DND-41 (cell line): Measurements from ENCODE around the gene HHLA2.
"Not testable (repeated sequence)": the region's sequence is repeated elsewhere in the genome, so short reads cannot be mapped to it uniquely, and the experiment has no call there.

Experiments used
- ATAC-seq: fragments of 200-7000 bp; cut with Tn5 transposase; 3 replicates; pipeline ENCODE4 v1.9.1; 2021; ENCODE audit warnings: low read depth; ENCODE audit not compliant: insufficient read depth
- DNase-seq: peaks from one replicate; pipeline ENCODE4 v3.0.0-alpha.2; 2020
- H2AFZ ChIP-seq: 2 replicates; pipeline ENCODE4 v1.6.0; 2012; ENCODE audit warnings: low read depth, low read length
- H3K27ac ChIP-seq: 2 replicates; pipeline ENCODE4 v1.5.1; 2012; ENCODE audit warnings: low read length, inconsistent platforms
- H3K27me3 ChIP-seq: fragments of 200-600 bp; sonication (generic); 2 replicates; pipeline ENCODE4 v1.6.0; 2012; ENCODE audit warnings: low read length, mild to moderate bottlenecking, inconsistent platforms; ENCODE audit not compliant: insufficient read depth, poor library complexity
- H3K36me3 ChIP-seq: 2 replicates; pipeline ENCODE4 v1.5.1; 2012; ENCODE audit warnings: low read length, inconsistent platforms; ENCODE audit not compliant: insufficient read depth
- H3K4me1 ChIP-seq: 2 replicates; pipeline ENCODE4 v1.5.1; 2012; ENCODE audit warnings: mild to moderate bottlenecking, low read length; ENCODE audit not compliant: insufficient read depth
- H3K4me2 ChIP-seq: 2 replicates; pipeline ENCODE4 v1.6.0; 2012; ENCODE audit warnings: mild to moderate bottlenecking, moderate library complexity, low read length, inconsistent platforms; ENCODE audit not compliant: insufficient read depth
- H3K4me3 ChIP-seq, 2 experiments: fragments of 200-600 bp in 1 of 2; shearing (Covaris generic) in 1 of 2; 2 replicates each; pipeline ENCODE4 v1.5.1; 2012 to 2016; ENCODE audit warnings: inconsistent platforms in 2 of 2, low read length in 2 of 2, mild to moderate bottlenecking in 2 of 2, low read depth in 1 of 2, moderate library complexity in 1 of 2
- H3K79me2 ChIP-seq: 2 replicates; pipeline ENCODE4 v1.6.0; 2012; ENCODE audit warnings: low read length, inconsistent platforms; ENCODE audit not compliant: insufficient read depth
- H3K9ac ChIP-seq: 2 replicates; pipeline ENCODE4 v1.6.0; 2012; ENCODE audit warnings: low read depth, mild to moderate bottlenecking, inconsistent platforms, low read length, moderate library complexity
- H3K9me3 ChIP-seq: 2 replicates; pipeline ENCODE4 v1.5.1; 2012; ENCODE audit warnings: low read length, moderate library complexity, mild to moderate bottlenecking, inconsistent platforms; ENCODE audit not compliant: insufficient read depth, severe bottlenecking
- H4K20me1 ChIP-seq: 2 replicates; pipeline ENCODE4 v1.6.0; 2012; ENCODE audit warnings: low read length; ENCODE audit not compliant: insufficient read depth
- CTCF ChIP-seq: IDR thresholded peaks from 2 replicates; pipeline ENCODE4 v1.5.1; 2012; ENCODE audit warnings: borderline replicate concordance, low read length, moderate library complexity, mild to moderate bottlenecking; ENCODE audit not compliant: poor library complexity, severe bottlenecking; ENCODE audit errors: extremely low read depth
- EZH2 ChIP-seq: IDR thresholded peaks from 3 replicates; pipeline ENCODE4 v1.6.1; 2012; ENCODE audit warnings: borderline replicate concordance, low read depth, mild to moderate bottlenecking, moderate library complexity, low read length, inconsistent platforms; ENCODE audit not compliant: severe bottlenecking

Gene HHLA2

GRCh38 chr3:108251844-108252243 lies 44.5 kb upstream of the HHLA2 start:
- Histone ChIP-seq H3K36me3 (no peaks in the 10 kb centered on the region), H2AFZ (no peak overlapping the region), H3K9me3 (no peaks in the 10 kb centered on the region), H3K27me3 (no peaks in the 10 kb centered on the region), H3K4me3 (no peak overlapping the region), H3K27ac (no peak overlapping the region), H3K4me1 (no peaks in the 10 kb centered on the region), H4K20me1 (no peaks in the 10 kb centered on the region), H3K4me2 (no peak overlapping the region), H3K79me2 (no peaks in the 10 kb centered on the region), H3K9ac (no peak overlapping the region)
- DNase-seq (no peak), ATAC-seq (no peak)
- no peak for TF ChIP-seq CTCF
- TF ChIP-seq EZH2: no peak

- TF ChIP-seq EZH2: no peak
- TF ChIP-seq CTCF: no peak
- Histone ChIP-seq H3K27me3 (no peaks in the 10 kb centered on the region), H3K9ac (no peak overlapping the region), H3K36me3 (no peaks in the 10 kb centered on the region), H3K9me3 (no peaks in the 10 kb centered on the region), H3K27ac (no peak overlapping the region), H3K4me1 (no peaks in the 10 kb centered on the region), H2AFZ (no peak overlapping the region), H3K4me2 (no peak overlapping the region), H4K20me1 (no peaks in the 10 kb centered on the region), H3K79me2 (no peaks in the 10 kb centered on the region), H3K4me3 (no peak overlapping the region)
- ATAC-seq (no peak), DNase-seq (no peak)
Observed at GRCh38 chr3:108255131-108255530, 41.2 kb upstream of the HHLA2 start.

GRCh38 chr3:108264534-108265298 lies 31.6 kb upstream of the HHLA2 start:
- not testable (repeated sequence) for H3K4me2 ChIP-seq, H3K4me1 ChIP-seq, DNase-seq, H3K36me3 ChIP-seq, H2AFZ ChIP-seq, H3K9me3 ChIP-seq, H4K20me1 ChIP-seq, H3K27ac ChIP-seq, H3K9ac ChIP-seq, H3K27me3 ChIP-seq, H3K4me3 ChIP-seq, H3K79me2 ChIP-seq
- ATAC-seq: peak; percentile 33; the same call in 1 of the 3 replicates

- H3K27me3 ChIP-seq, ATAC-seq, H3K79me2 ChIP-seq, H3K9ac ChIP-seq, H3K4me3 ChIP-seq, H3K9me3 ChIP-seq, H3K4me1 ChIP-seq, H2AFZ ChIP-seq, H4K20me1 ChIP-seq, H3K4me2 ChIP-seq, DNase-seq, H3K36me3 ChIP-seq, H3K27ac ChIP-seq: not testable (repeated sequence)
Observed at GRCh38 chr3:108268235-108268634, 28.1 kb upstream of the HHLA2 start.
